ELR (cell line): ENCODE results near the gene TUBG2.
"Not testable (repeated sequence)": the region's sequence is repeated elsewhere in the genome, so short reads cannot be mapped to it uniquely, and the experiment has no call there.

ENCODE experiments used
- DNase-seq: peaks from one replicate; pipeline ENCODE4 v3.0.0-alpha.2; 2015; ENCODE audit warnings: low read depth

TUBG2 gene

DNA sequence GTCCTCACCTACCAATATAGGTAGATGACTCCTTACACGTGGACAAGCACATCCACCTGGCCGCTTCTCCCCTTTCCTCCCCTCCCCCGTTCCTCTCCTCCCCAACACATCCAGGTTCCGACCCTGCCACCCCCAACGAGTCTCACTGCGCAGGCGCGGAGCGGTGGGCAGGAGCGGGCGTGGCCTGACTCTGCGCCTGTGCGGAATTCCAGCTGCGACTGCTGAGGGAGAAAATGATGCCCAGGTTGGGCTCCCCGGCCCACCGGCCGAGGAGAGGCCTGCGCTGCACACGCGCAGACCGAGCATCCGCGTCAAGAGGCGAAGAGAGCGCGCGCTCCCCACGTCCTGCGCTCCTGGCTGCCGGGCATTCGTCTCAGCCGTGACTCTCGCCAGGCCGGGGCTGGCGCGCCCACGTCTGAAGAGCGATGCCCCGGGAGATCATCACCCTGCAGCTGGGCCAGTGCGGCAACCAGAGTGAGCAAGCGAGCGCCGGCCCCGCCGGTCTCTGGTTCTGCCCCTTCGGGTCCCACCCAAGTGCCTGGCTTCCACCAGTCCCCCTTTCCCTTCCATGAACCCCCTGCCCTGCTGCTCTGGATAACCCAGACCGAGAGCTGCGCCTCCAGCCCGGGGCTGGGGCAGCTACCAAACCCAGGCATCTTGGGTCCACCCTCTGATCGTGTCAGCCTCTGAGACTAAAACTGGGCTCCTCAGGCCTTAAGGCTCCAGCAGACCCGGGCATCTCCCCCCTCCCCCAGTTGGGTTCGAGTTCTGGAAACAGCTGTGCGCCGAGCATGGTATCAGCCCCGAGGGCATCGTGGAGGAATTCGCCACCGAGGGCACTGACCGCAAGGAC, at the start of gene TUBG2:
TSS of gene TUBG2 (plus strand) at position 206 of the 853 bp plus-strand sequence. CDS start at position 426, 220 bp downstream.
- DNase-seq, result peak; percentile 95

DNA sequence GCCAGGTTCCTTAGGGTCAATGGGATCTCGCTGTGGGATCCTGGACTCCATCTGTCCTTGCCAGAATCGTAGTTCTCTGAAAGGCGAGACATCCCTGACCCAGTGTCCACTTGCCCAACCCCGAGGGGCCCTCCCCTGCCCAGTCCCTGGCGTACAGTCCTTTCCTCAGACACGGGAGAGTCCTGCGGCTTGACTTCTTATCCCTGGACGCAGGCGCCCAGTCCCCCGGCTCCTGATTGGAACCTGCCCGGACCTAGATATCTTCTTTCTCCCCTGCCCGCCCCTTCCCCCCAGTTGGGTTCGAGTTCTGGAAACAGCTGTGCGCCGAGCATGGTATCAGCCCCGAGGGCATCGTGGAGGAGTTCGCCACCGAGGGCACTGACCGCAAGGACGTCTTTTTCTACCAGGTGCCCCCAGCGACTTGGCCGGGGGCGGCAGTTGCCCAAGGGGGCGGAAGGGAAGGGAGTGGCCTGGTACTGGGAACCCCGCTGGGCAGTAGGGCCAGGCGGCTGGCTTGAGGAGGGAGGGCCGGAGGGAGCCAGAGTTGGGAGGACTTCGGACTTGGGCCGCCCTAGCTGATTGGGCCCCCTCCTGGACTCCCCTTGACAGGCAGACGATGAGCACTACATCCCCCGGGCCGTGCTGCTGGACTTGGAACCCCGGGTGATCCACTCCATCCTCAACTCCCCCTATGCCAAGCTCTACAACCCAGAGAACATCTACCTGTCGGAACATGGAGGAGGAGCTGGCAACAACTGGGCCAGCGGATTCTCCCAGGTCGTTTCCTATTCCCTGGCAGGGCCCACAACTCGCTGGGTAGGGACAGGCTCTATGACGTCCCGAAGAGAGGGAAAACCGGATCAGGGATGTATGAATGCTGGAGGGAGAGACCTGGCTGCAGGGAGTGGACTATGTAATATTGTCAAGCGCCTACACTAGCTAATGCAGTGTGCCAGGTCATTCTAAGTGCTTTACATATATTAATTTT, 49.0 kb upstream of the TUBG2 start:
- DNase-seq, result peak; percentile 18

DNA sequence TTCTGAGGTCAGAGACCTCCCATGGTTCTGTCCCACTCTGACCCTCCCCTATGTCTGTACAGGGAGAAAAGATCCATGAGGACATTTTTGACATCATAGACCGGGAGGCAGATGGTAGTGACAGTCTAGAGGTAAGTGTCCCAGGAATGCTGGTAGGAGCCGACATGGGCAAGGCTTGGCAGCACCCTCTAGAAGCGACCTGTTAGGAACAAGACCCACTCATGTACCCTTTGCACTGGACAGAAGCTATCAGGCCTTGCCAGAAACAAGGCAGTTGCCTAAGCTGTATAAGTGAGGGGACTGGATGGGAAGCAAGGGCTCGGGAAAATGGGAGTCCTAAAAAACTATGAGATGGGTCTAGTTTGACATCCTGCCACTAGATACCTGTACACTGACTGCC, 47.1 kb upstream of the TUBG2 start:
- no peak for DNase-seq

GRCh38 chr17:42613699-42614295, 45.3 kb upstream of the TUBG2 start:
- DNase-seq, result no peak

DNA sequence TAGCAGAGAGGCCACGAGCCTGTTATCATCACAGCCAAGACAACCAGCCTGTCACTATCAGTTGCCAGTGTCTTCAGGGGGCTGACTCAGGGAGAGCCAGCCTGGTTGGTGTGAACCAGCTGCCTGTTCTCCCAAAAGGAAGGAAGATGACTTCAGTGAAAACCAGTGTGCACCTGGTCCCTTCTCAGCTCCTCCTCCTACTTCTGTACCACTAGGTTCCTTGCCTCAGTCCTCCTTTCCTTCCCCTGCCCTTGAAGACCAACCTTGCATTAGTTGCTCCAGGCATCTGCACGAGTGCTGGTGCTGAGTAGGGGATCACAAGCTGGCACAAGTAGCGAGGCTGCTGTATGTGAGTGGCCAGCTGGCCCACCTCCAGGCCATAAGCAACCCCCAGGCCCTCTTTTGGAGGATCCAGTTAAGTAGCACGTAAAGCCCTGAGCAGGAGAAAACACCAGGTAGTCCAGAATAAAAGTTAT, 41.1 kb upstream of the TUBG2 start:
- no peak for DNase-seq

DNA sequence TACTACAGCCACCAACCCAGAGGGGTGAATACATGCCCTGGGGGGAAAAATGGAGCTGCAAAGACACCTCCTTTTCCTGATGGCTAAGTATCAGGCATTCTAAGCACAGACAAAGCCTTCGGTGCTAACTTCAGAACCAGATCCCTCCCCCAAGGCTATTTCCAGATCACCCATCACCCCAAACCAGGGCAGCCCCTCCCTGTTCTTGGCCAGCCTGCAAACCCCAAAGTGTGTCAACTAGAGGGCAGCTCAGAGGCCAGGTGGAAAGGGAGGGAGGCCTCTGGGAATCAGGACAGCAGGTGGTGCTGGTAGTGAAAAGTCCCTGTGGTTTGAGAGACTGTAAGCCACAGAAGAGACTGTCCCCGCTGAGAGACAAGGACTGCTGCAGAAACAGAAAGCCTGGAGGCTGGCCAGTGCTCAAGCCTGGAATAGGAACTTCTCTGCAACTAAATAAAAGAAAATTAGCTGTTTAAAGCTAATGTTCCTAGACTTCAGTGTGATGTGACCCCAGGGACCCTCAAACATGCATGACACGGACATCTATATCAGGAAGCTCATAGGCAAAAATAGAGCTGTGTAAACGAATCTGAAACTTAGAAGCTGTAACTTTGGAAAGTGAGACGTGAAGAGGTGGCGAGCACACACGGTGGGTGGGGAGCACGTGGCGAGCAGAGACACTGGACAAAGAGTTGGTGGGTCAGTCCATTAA, 40.5 kb upstream of the TUBG2 start:
- peak; percentile 52 for DNase-seq

DNA sequence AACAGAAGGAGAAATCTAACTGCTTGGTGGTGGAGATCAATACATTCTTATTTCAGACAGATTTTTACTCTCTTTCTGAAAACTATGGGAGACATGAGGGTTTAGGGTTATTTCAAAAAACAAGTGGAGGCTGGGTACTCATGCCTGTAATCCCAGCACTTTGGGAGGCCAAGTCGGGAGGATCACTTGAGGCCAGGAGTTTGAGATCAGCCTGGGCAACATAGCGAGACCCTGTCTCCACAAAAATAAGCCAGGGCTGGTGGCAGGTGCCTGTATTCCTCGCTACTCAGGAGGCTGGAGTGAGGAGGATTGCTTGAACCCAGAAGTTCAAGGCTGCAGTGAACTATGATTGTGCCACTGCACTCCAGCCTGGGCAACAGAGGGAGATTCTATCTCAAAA, 37.1 kb upstream of the TUBG2 start:
- not testable (repeated sequence) for DNase-seq

GRCh38 chr17:42623271-42623670, 35.8 kb upstream of the TUBG2 start:
- no peak for DNase-seq

- DNase-seq, result peak; percentile 49
Measured at GRCh38 chr17:42623732-42624596, 35.1 kb upstream of the TUBG2 start.

DNA sequence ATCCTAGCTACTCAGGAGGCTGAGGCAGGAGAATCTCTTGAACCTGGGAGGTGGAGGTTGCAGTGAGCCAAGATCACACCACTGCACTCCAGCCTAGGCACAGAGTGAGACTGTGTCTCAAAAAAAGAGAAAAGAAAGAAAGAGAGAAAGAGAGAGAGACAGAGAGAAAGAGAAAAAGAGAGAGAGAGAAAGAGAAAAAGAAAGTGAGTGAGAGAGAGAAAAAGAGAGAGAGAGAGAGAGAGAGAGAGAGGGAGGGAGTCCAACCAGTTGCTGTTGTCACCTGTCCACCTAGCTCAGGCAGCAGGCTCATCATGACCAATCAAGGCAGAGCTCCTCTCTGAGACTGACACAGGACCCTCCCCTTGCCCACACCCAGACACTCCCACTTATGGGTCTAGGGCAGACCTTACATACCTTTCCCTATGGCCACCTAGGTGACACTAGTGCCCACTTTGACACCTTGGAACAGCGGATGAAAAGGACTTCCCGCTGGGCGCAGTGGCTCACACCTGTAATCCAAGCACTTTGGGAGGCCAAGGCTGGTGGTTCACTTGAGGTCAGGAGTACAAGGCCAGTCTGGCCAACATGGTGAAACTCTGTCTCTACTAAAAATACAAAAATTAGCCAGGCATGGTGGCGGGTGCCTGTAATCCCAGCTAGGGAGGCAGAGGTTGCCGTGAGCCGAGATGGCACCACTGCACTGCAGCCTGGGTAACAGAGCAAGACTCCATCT, 31.9 kb upstream of the TUBG2 start:
- DNase-seq, result not testable (repeated sequence)

DNA sequence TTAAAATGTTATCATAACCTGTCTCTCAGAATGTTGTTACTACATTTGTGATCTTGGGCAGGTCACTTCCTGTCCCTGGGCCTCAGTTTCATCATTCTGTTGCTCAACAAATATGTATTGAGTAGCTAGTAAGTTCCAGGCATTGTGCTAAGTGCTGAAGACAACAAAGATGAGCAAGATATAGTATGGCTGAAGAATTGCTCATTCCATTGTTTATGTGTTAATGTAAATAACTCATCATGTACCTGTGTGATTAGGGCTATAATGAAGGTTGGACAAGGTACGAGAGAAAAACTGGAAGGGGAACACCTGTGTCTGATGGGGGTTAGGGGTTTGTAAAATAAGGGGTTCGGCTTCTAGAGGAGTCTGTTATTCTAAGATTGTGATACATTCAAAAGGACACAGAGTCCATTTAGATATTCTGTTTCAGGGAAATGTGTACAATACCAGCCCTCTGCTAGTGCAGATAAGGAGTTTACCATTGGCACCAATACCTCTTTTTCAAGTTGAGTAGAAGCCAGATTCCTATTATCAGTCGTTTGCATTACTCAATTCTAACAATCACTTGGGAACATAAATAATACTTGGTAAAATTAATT, 29.6 kb upstream of the TUBG2 start:
- peak; percentile 17 for DNase-seq

GRCh38 chr17:42632949-42633444, 26.1 kb upstream of the TUBG2 start:
- DNase-seq, result no peak

DNA sequence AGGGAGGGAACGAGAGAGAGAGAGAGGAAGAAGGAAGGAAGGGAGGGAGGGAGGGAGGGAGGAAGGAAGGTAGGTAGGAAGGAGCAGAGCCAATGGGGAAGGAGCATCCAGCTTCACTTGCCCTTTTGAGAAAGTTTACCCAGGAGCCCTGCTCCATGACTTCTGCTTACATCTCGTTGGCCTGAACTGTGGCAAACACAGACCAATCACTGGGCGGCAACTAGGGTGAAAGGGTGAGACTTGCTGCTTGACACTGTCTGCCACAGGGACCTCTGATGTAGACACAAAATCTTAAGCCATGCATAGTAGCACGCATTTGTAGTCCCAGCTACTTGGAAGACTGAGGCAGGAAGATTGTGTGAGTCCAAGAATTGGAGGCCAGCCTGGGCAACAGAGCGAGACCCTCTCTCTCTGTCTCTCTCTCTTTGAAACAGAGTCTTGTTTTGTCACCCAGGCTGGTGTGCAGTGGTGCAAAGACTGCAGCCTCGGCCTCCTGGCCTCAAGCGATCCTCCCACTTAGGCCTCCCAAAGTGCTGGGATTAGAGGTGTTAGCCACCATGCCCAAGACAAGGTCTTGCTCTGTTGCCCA, 19.5 kb upstream of the TUBG2 start:
- no peak for DNase-seq

DNA sequence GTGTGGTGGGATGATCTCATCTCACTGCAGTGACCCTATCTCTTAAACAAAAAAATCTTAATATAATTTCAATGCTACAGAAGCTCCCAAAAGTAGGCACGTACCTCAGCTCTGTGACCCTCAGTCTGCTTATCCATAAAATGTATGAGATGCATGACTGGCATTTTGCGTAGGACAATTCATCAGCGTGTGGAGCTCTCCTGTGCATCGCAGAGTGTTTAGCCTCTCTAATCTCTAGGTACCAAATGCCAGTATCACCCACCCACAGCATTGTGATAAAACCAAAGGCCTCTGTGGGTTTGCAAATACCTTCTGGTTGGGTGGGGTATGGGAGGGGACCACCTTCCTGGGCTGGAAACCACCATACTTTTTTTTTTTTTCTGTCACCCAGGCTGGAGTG, 19.0 kb upstream of the TUBG2 start:
- no peak for DNase-seq

DNA sequence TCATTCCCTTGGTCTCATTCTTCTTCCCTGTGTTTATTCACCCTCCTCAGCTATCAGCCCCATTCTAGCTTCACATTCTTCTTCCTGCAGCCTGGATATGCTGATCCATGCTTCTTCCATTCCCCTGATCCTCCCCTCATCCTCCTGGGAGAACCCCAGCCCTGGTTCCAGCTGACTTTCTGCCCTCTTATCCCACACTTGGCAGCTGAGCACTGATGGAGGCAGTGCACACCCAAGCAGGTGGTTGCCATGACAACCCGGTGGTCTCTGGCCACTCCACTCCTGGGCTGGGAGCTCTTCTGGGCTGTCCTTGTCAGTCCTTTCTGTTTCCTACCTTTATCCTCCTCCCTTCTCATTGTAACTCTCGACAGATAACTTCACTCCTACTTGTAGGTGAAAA, 16.7 kb upstream of the TUBG2 start:
- DNase-seq, result no peak

GRCh38 chr17:42647778-42648177, 11.3 kb upstream of the TUBG2 start:
- no peak for DNase-seq

DNA sequence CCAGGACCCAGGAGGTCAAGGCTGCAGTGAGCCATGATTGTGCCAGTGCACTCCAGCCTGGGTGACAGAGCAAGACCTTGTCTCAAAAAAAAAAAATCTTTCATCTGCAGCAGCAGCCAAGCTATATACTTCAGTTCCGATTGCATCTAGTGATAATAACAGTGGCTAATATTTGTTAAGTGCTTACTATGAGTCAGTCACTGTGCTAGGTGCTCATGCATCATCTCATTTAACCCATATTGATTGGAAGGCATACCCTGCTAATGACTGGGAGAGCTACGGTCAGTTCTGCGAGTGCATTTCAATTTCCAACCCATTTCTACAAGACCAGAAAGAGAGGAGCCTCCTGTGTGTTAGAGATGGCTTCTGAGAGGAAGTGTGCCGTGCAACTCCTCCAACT, 7.7 kb upstream of the TUBG2 start:
- DNase-seq, result no peak

DNA sequence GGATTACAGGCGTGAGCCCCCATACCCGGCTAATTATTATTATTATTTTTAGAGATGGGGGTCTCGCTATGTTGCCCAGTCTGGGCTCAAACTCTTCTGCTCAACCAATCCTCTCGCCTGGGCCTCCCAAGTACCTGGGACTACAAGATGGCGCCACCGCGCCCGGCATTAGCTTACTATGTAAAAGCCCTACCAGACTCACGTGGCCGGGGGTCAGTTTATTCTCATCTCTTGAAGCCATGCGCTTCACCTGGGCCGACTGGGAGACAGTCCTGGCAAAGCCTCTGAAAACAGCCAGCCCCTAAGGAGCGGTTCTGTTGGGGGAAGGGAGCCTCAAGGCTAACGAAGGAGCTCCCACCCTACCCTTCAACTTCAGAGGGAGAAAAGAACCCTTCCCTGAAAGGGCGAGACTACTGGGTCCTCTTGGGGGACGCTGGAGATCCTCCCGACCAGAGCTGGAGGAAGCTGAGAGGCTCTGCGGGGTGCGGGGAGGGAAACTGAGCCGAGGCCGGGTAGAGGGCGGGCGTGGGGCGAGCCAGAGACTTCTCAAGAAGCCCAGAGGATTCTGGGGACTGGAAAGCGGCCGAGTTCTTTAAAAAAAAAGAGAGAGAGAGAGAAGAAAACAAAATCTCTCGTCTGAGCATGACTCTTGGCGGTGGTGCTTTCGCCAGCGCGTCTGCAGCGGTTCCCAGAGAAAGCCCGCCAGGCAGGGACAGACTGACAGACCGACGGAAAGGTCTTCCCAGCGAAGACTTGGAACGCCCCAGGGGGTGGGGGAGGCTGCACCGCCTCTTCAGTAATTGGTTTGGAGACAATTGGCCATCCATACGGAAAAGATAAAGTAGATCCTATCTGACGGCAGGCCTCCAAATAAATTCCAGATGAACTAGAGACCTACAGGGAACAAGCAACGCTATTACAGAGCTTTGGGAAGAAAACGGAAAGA, 5.6 kb upstream of the TUBG2 start:
- peak; percentile 73 for DNase-seq
